Neural progenitor cell (in vitro differentiated cells): ENCODE data around the gene SMG1.
"Not testable (repeated sequence)": the region's sequence is repeated elsewhere in the genome, so short reads cannot be mapped to it uniquely, and the experiment has no call there.

Experiments used
- CTCF ChIP-seq: fragments of 200-600 bp; sonication (generic); IDR thresholded peaks from 2 replicates; pipeline ENCODE4 v1.5.1; 2017; ENCODE audit warnings: antibody characterized with exemption, mild to moderate bottlenecking
- EZH2 ChIP-seq: fragments of 200-600 bp; sonication (generic); IDR thresholded peaks from 2 replicates; pipeline ENCODE4 v1.6.1; 2017; ENCODE audit warnings: antibody characterized with exemption, mild to moderate bottlenecking, moderate library complexity
- EZH2phosphoT487 ChIP-seq: fragments of 200-600 bp; sonication (generic); IDR thresholded peaks from 2 replicates; pipeline ENCODE4 v1.6.1; 2017; ENCODE audit warnings: antibody characterized with exemption

- TF ChIP-seq CTCF, EZH2phosphoT487, EZH2: not testable (repeated sequence)
Observed at GRCh38 chr16:18877734-18878133, 48.5 kb downstream of the SMG1 start.
